Naive B cell (primary cell): ENCODE results near the gene TTC8. TPM values are rescaled to one million over a fixed set of nuclear protein-coding genes. Genes with fewer than 3 reads are reported as not detected.
"Not testable (repeated sequence)": the region's sequence is repeated elsewhere in the genome, so short reads cannot be mapped to it uniquely, and the experiment has no call there.

Source experiments
- ATAC-seq, 2 donors: fragments of 150-1000 bp; cut with Tn5 transposase; 2 replicates each; pipeline ENCODE4 v1.10.0; 2021; ENCODE audit warnings: low read depth in 2 of 2, mild to moderate bottlenecking in 2 of 2, moderate library complexity in 2 of 2
- DNase-seq: peaks from one replicate; pipeline ENCODE4 v3.0.0; 2022
- H3K27ac Mint-ChIP-seq, 6 donors: one replicate each; pipeline ENCODE4 v1.8.0; 2020 to 2022; ENCODE audit warnings: mild to moderate bottlenecking in 6 of 6, mixed read lengths in 6 of 6, moderate library complexity in 5 of 6, inconsistent platforms in 2 of 6
- H3K27me3 Mint-ChIP-seq, 3 donors: one replicate each; pipeline ENCODE4 v1.8.0; 2021 to 2022; ENCODE audit warnings: mixed read lengths in 3 of 3, mild to moderate bottlenecking in 1 of 3
- H3K36me3 Mint-ChIP-seq, 2 donors: one replicate each; pipeline ENCODE4 v1.8.0; 2020 to 2022; ENCODE audit warnings: mixed read lengths in 2 of 2, inconsistent platforms in 1 of 2, mild to moderate bottlenecking in 1 of 2
- H3K4me1 Mint-ChIP-seq, 3 donors: one replicate each; pipeline ENCODE4 v1.8.0; 2020 to 2022; ENCODE audit warnings: mixed read lengths in 3 of 3, inconsistent platforms in 1 of 3, mild to moderate bottlenecking in 1 of 3, moderate library complexity in 1 of 3
- H3K4me3 Mint-ChIP-seq, 8 donors: one replicate each; pipeline ENCODE4 v1.8.0; 2020 to 2022; ENCODE audit warnings: mild to moderate bottlenecking in 8 of 8, mixed read lengths in 8 of 8, moderate library complexity in 8 of 8, inconsistent platforms in 2 of 8
- H3K9me3 Mint-ChIP-seq, 7 donors: one replicate each; pipeline ENCODE4 v1.8.0; 2020 to 2022; ENCODE audit warnings: mixed read lengths in 7 of 7, mild to moderate bottlenecking in 5 of 7, inconsistent platforms in 2 of 7, moderate library complexity in 1 of 7
- polyA plus RNA-seq, 6 donors: library from polyadenylated mRNA; unstranded; fragments of 300-500 nt; fragmentation: Illumina TruSeq; gene quantifications; one replicate each; pipeline ENCODE4 v1.2.3, GENCODE V29; 2021; ENCODE audit warnings: low read depth in 6 of 6

Gene TTC8
- polyA plus RNA-seq, 6 donors from 2014 or later, result 0.29 to 3.2 (median 1.3) TPM; not detected in 1

- Mint-ChIP-seq H3K36me3 (peaks cover 0 to 14% of the 10 kb centered on the region in 2 donors), H3K4me3 (no peak overlapping the region), H3K27me3 (no peaks in the 10 kb centered on the region), H3K4me1 (no peaks in the 10 kb centered on the region), H3K27ac (no peak overlapping the region), H3K9me3 (peaks cover 0 to 6% (median 4%) of the 10 kb centered on the region in 7 donors)
- DNase-seq (no peak), ATAC-seq (no peak)
Measured at GRCh38 chr14:88856786-88857366, 32.4 kb downstream of the TTC8 start.

- peaks cover 0 to 14% of the 10 kb centered on the region in 2 donors for H3K36me3 Mint-ChIP-seq
- H3K27ac Mint-ChIP-seq, H3K27me3 Mint-ChIP-seq, DNase-seq, H3K4me3 Mint-ChIP-seq, H3K4me1 Mint-ChIP-seq, H3K9me3 Mint-ChIP-seq, ATAC-seq: not testable (repeated sequence)
Measured at GRCh38 chr14:88857861-88858260, 33.4 kb downstream of the TTC8 start.

GRCh38 chr14:88859118-88859517 is 34.7 kb downstream of the TTC8 start:
- ATAC-seq, H3K9me3 Mint-ChIP-seq, H3K27me3 Mint-ChIP-seq, DNase-seq, H3K4me3 Mint-ChIP-seq, H3K4me1 Mint-ChIP-seq: not testable (repeated sequence)
- peaks cover 0 to 14% of the 10 kb centered on the region in 2 donors for H3K36me3 Mint-ChIP-seq
- peak overlapping the region in 1 of 6 donors; percentile 22 for H3K27ac Mint-ChIP-seq

- Mint-ChIP-seq H3K27me3 (no peaks in the 10 kb centered on the region), H3K4me3 (no peak overlapping the region), H3K4me1 (no peaks in the 10 kb centered on the region), H3K27ac (no peak overlapping the region), H3K36me3 (peaks cover 0 to 11% of the 10 kb centered on the region in 2 donors), H3K9me3 (peaks cover 0 to 6% (median 4%) of the 10 kb centered on the region in 7 donors)
- ATAC-seq, result no peak
- no peak for DNase-seq
Measured at GRCh38 chr14:88863167-88863566, 38.7 kb downstream of the TTC8 start.

GRCh38 chr14:88864198-88864597 is 39.7 kb downstream of the TTC8 start:
- ATAC-seq (no peak), DNase-seq (no peak)
- Mint-ChIP-seq H3K9me3 (peaks cover 0 to 3% (median 2%) of the 10 kb centered on the region in 7 donors), H3K4me1 (no peaks in the 10 kb centered on the region), H3K4me3 (no peak overlapping the region), H3K36me3 (peaks cover 0 to 8% of the 10 kb centered on the region in 2 donors), H3K27me3 (no peaks in the 10 kb centered on the region), H3K27ac (no peak overlapping the region)

- peaks cover 0 to 6% of the 10 kb centered on the region in 2 donors for H3K36me3 Mint-ChIP-seq
- DNase-seq, result no peak
- H3K4me3 Mint-ChIP-seq, result no peak overlapping the region
- ATAC-seq, result no peak
- H3K9me3 Mint-ChIP-seq, result no peaks in the 10 kb centered on the region
- no peaks in the 10 kb centered on the region for H3K27me3 Mint-ChIP-seq
- H3K27ac Mint-ChIP-seq, result no peak overlapping the region
- H3K4me1 Mint-ChIP-seq, result no peaks in the 10 kb centered on the region
Measured at GRCh38 chr14:88866305-88866704, 41.9 kb downstream of the TTC8 start.

GRCh38 chr14:88868558-88869159 is 44.2 kb downstream of the TTC8 start:
- DNase-seq (peak; percentile 5), ATAC-seq (no peak)

GRCh38 chr14:88870777-88871176 is 46.3 kb downstream of the TTC8 start:
- no peak overlapping the region for H3K27ac Mint-ChIP-seq

More at GRCh38 chr14:88868558-88869159, 44.2 kb downstream of the TTC8 start:
- Mint-ChIP-seq H3K9me3 (no peaks in the 10 kb centered on the region), H3K4me1 (no peaks in the 10 kb centered on the region), H3K36me3 (peaks cover 0 to 8% of the 10 kb centered on the region in 2 donors), H3K27me3 (no peaks in the 10 kb centered on the region), H3K27ac (no peak overlapping the region), H3K4me3 (no peak overlapping the region)

GRCh38 chr14:88871429-88871828 is 47.0 kb downstream of the TTC8 start:
- Mint-ChIP-seq H3K4me3 (no peak overlapping the region), H3K36me3 (peaks cover 0 to 8% of the 10 kb centered on the region in 2 donors), H3K4me1 (no peaks in the 10 kb centered on the region), H3K27me3 (no peaks in the 10 kb centered on the region), H3K27ac (no peak overlapping the region), H3K9me3 (no peaks in the 10 kb centered on the region)
- no peak for ATAC-seq
- DNase-seq, result no peak

More at GRCh38 chr14:88870777-88871176, 46.3 kb downstream of the TTC8 start:
- no peak overlapping the region for H3K4me3 Mint-ChIP-seq
- no peaks in the 10 kb centered on the region for H3K27me3 Mint-ChIP-seq
- DNase-seq (no peak), ATAC-seq (no peak)
- H3K9me3 Mint-ChIP-seq, result no peaks in the 10 kb centered on the region
- H3K36me3 Mint-ChIP-seq, result peaks cover 0 to 8% of the 10 kb centered on the region in 2 donors
- H3K4me1 Mint-ChIP-seq, result no peaks in the 10 kb centered on the region

- no peaks in the 10 kb centered on the region for H3K4me1 Mint-ChIP-seq
- peaks cover 0 to 8% of the 10 kb centered on the region in 2 donors for H3K36me3 Mint-ChIP-seq
- H3K27me3 Mint-ChIP-seq, result no peaks in the 10 kb centered on the region
- H3K9me3 Mint-ChIP-seq, result no peaks in the 10 kb centered on the region
- H3K27ac Mint-ChIP-seq, result peak overlapping the region in 1 of 6 donors; percentile 17
- ATAC-seq (no peak), DNase-seq (no peak)
- no peak overlapping the region for H3K4me3 Mint-ChIP-seq
Measured at GRCh38 chr14:88872976-88873375, 48.5 kb downstream of the TTC8 start.

GRCh38 chr14:88877192-88877591 is 52.7 kb downstream of the TTC8 start:
- DNase-seq (no peak), ATAC-seq (no peak)
- Mint-ChIP-seq H3K9me3 (peaks cover 5 to 18% (median 11%) of the 10 kb centered on the region in 7 donors), H3K4me3 (no peak overlapping the region), H3K4me1 (no peaks in the 10 kb centered on the region), H3K27me3 (no peaks in the 10 kb centered on the region), H3K36me3 (peaks cover 15 to 20% of the 10 kb centered on the region in 2 donors), H3K27ac (no peak overlapping the region)

GRCh38 chr14:88879022-88879421 is 54.6 kb downstream of the TTC8 start:
- H3K9me3 Mint-ChIP-seq, result peaks cover 14 to 33% (median 27%) of the 10 kb centered on the region in 7 donors
- H3K27ac Mint-ChIP-seq, result no peak overlapping the region
- no peaks in the 10 kb centered on the region for H3K27me3 Mint-ChIP-seq
- no peak for DNase-seq
- no peaks in the 10 kb centered on the region for H3K4me1 Mint-ChIP-seq
- no peak for ATAC-seq
- peaks cover 29 to 33% of the 10 kb centered on the region in 2 donors for H3K36me3 Mint-ChIP-seq
- no peak overlapping the region for H3K4me3 Mint-ChIP-seq

GRCh38 chr14:88882236-88882635 is 57.8 kb downstream of the TTC8 start:
- DNase-seq (no peak), ATAC-seq (no peak)
- Mint-ChIP-seq H3K27ac (no peak overlapping the region), H3K36me3 (peaks cover 29 to 35% of the 10 kb centered on the region in 2 donors), H3K27me3 (peaks cover 0 to 8% (median 7%) of the 10 kb centered on the region in 3 donors), H3K4me3 (no peak overlapping the region), H3K9me3 (peaks cover 14 to 46% (median 31%) of the 10 kb centered on the region in 7 donors), H3K4me1 (no peaks in the 10 kb centered on the region)

GRCh38 chr14:88895116-88895515 is 70.7 kb downstream of the TTC8 start:
- Mint-ChIP-seq H3K4me1 (no peaks in the 10 kb centered on the region), H3K4me3 (no peak overlapping the region), H3K27me3 (peaks cover 10 to 26% (median 17%) of the 10 kb centered on the region in 3 donors), H3K9me3 (peaks cover 0 to 9% (median 2%) of the 10 kb centered on the region in 7 donors), H3K27ac (no peak overlapping the region), H3K36me3 (no peaks in the 10 kb centered on the region)
- ATAC-seq (no peak), DNase-seq (no peak)
